ENCODE results near the gene ZNF438. TPM values are rescaled to one million over a fixed set of nuclear protein-coding genes. Genes with fewer than 3 reads are reported as not detected.

The ZNF438 gene
- total RNA-seq, 1 experiment from 2014 or later = 0.83 TPM

DNA sequence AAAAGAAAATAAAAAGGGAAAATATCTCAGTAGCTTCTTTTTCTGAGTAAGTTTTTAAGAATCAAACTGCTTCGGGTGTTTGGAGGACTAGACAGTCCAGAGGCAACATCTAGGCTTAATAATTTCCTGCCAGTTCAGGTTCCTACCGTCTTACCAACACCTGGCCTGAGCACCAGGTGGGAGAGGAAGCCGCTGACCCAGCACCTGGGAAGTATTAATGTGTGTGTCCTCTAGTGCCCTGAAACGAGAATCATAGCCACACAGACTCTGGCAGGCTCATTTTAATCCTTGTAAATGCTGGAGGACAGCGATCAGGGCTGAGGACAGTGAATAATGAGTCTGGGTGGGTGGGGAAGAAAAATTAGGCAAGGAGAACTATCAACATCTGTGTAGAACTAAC lies 137.4 kb downstream of the ZNF438 start:
- Histone ChIP-seq H2AK5ac (ENCODE audit: insufficient read length, low read length) (no peak overlapping the region), H3K18ac (ENCODE audit: insufficient read length, low read depth, low read length) (no peak overlapping the region), H2BK5ac (ENCODE audit: insufficient read length, low read length) (no peak overlapping the region), H4K5ac (ENCODE audit: insufficient read length, low read depth, low read length) (no peak overlapping the region), H2BK120ac (ENCODE audit: low read depth, low read length, poor library complexity, severe bottlenecking) (no peak overlapping the region), H4K20me1 (ENCODE audit: control insufficient read depth, insufficient read depth, insufficient read length) (no peaks in the 10 kb centered on the region), H3K4me1 (ENCODE audit: insufficient read depth, low read length) (peaks cover 2% of the 10 kb centered on the region; the same call in 1 of the 2 replicates), H3K4ac (ENCODE audit: low read depth, low read length) (no peak overlapping the region), H3K9ac (ENCODE audit: extremely low read depth, insufficient read length, low read length) (no peak overlapping the region), H3K23me2 (ENCODE audit: insufficient read length, low read depth, low read length, poor library complexity, severe bottlenecking) (no peaks in the 10 kb centered on the region), H3K9me3 (ENCODE audit: control insufficient read depth, low read depth, low read length) (no peaks in the 10 kb centered on the region), H3K23ac (ENCODE audit: insufficient read length, low read depth, low read length) (no peak overlapping the region), H2BK20ac (ENCODE audit: low read depth, low read length, poor library complexity, severe bottlenecking) (no peak overlapping the region), H4K91ac (ENCODE audit: insufficient read length, low read depth, low read length) (no peak overlapping the region), H3K27ac (ENCODE audit: insufficient read length, low read depth, low read length) (no peak overlapping the region), H3K4me2 (ENCODE audit: insufficient read depth, insufficient read length, low read length) (no peak overlapping the region), H3K79me2 (ENCODE audit: insufficient read depth, low read length) (no peaks in the 10 kb centered on the region), H3K56ac (ENCODE audit: insufficient read length, low read depth, low read length) (no peak overlapping the region), H2AFZ (ENCODE audit: low read length) (no peak overlapping the region), H4K8ac (replicated peaks; ENCODE audit: insufficient read length, low read depth, low read length) (no peak overlapping the region), H3T11ph (ENCODE audit: low read length) (no peak overlapping the region), H2BK15ac (ENCODE audit: low read depth, low read length) (no peak overlapping the region), H3K79me1 (ENCODE audit: insufficient read depth, low read depth, low read length, poor library complexity, severe bottlenecking) (no peaks in the 10 kb centered on the region), H2BK12ac (ENCODE audit: insufficient read length, low read depth, low read length) (no peak overlapping the region), H3K14ac (ENCODE audit: insufficient read depth, low read length) (no peak overlapping the region), H3K27me3 (ENCODE audit: insufficient read depth, low read length) (no peaks in the 10 kb centered on the region)
- WGBS (ENCODE audit: extremely low coverage, insufficient read length, low lambda C conversion rate) = no CpG with 5 or more reads among the region's 5 CpGs
- no peak overlapping the region; a peak in 1 of 7 replicates for H3K27ac Mint-ChIP-seq
- H3K9me3 Mint-ChIP-seq = peaks cover 16 to 18% of the 10 kb centered on the region in 2 experiments
- peaks cover 10% of the 10 kb centered on the region in 2 experiments for H3K4me1 Mint-ChIP-seq
- H3K4me3 Mint-ChIP-seq = no peak overlapping the region
- peaks cover 0 to 24% (median 8%) of the 10 kb centered on the region in 3 experiments; a peak in 4 of 7 replicates for H3K36me3 Mint-ChIP-seq (ENCODE audit: insufficient read depth in 1 of 3, low read depth in 3 of 3)
- H3K27me3 Mint-ChIP-seq (ENCODE audit: low read depth) = no peaks in the 10 kb centered on the region
- TF ChIP-seq, protein P1, sequence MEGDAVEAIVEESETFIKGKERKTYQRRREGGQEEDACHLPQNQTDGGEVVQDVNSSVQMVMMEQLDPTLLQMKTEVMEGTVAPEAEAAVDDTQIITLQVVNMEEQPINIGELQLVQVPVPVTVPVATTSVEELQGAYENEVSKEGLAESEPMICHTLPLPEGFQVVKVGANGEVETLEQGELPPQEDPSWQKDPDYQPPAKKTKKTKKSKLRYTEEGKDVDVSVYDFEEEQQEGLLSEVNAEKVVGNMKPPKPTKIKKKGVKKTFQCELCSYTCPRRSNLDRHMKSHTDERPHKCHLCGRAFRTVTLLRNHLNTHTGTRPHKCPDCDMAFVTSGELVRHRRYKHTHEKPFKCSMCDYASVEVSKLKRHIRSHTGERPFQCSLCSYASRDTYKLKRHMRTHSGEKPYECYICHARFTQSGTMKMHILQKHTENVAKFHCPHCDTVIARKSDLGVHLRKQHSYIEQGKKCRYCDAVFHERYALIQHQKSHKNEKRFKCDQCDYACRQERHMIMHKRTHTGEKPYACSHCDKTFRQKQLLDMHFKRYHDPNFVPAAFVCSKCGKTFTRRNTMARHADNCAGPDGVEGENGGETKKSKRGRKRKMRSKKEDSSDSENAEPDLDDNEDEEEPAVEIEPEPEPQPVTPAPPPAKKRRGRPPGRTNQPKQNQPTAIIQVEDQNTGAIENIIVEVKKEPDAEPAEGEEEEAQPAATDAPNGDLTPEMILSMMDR (conservative IDR thresholded peaks at IDR 0.05) = no peak
- no peak for DNase-seq
